NCI-H2227 treated with DMSO at 0.1 percent for 48 hours (cell line): ENCODE measurements around the gene UGGT1.
"Not testable (repeated sequence)": the region's sequence is repeated elsewhere in the genome, so short reads cannot be mapped to it uniquely, and the experiment has no call there.

Experiments
- DNase-seq: peaks from one replicate; lab custom pipeline; 2025; lab: John Stamatoyannopoulos, UW

The UGGT1 gene

GRCh38 chr2:128174067-128174466 lies 83.1 kb downstream of the UGGT1 start:
- DNase-seq = not testable (repeated sequence)

- DNase-seq = no peak
Observed at GRCh38 chr2:128177315-128177714, 86.3 kb downstream of the UGGT1 start.

DNA sequence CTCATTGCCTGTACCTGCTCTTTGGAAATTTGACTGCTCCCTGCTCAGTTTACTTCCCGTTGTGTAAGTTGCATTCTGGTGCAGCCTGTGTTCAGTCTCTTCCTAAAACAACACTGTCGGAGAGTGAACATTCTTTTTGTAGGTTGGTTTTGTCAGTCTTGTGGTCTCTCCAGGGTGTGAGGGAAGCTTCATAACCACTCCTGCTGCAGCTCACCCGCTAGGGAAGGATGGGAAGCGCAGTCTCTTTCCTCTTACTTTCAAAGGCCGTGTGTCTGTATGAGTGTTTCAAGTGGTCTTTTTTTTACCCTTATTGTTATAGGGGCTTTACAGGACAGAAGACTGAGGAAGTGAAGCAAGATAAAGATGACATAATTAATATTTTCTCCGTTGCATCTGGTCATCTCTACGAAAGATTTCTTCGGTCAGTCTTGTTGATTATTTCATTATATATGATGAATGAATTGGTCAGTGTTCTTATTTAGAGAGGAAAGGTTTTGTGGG lies 87.2 kb downstream of the UGGT1 start:
- no peak for DNase-seq

GRCh38 chr2:128178650-128179460 lies 87.9 kb downstream of the UGGT1 start:
- no peak for DNase-seq

DNA sequence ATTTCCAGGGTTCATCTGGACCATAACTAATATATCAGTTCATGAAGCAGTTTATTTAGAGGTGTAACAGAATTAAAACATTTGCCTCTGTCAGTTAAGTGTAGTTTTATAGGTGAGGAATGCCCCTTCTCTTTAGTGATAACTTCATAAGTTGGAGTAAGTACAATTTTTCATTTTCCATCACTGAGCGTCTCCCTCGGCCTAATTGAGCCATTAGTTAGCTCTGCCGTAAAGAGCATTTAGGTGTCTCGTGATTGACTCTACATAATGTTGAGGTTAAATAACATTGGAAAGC lies 88.4 kb downstream of the UGGT1 start:
- DNase-seq = no peak

- DNase-seq = no peak
Observed at GRCh38 chr2:128180031-128180430, 89.0 kb downstream of the UGGT1 start.

GRCh38 chr2:128185576-128185975 lies 94.6 kb downstream of the UGGT1 start:
- DNase-seq = no peak

DNA sequence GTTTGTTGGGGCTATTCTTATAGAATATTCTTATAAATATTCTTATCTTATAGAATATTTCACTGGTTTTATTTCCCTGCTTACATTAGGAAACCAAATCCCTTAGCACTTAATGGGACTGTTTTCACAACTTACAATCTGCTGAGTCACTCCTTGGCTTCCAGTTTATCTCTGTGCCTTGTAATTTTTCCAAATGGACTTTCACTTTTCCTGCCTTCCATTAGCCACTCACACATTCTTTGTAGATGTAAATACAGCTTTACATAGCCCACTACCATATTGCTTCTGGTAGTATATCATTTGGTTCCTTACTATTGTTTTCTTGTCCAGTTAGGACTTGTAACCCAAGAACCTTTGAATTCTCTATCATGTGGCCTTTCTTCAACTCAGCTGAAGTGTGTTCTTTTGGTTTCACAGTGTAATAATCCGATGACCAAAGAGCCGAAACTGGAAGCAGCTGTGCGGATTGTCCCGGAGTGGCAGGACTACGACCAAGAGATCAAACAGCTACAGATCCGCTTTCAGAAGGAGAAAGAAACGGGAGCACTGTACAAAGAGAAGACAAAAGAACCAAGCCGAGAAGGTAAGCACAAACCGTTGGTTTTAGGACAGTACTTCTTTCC lies 96.1 kb downstream of the UGGT1 start:
- DNase-seq = no peak

DNA sequence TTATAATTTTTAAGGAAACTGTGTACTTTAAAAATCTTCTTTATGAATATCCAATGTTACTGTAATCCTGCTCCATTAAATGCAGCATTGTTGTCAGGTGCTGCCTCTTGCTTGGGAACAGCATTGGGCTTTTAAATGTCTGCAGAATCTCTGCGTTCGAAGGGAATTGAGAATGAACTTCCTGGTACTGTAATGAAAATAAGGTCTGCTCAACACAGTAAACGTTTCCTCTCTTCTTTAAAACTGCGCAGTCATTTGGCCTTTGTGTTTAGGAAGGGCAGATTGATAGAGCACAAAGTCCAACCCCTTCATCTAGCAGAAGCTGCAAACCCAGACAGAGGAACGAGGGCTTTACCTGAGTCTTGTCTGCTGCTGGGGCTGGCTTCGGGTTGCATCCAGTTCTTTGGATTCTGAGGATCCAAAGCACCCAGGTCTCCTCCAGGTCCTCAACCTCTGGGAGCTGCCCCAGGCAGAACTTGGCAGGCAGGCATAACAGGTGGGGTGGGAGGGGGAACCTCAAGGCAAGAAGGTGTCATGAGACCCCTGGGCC lies 104.5 kb downstream of the UGGT1 start:
- DNase-seq = no peak

- DNase-seq = no peak
Observed at GRCh38 chr2:128196026-128196425, 105.0 kb downstream of the UGGT1 start.

- DNase-seq = no peak
Observed at GRCh38 chr2:128196471-128196931, 105.5 kb downstream of the UGGT1 start.

GRCh38 chr2:128197059-128197458 lies 106.1 kb downstream of the UGGT1 start:
- no peak for DNase-seq

GRCh38 chr2:128198656-128199055 lies 107.7 kb downstream of the UGGT1 start:
- no peak for DNase-seq

DNA sequence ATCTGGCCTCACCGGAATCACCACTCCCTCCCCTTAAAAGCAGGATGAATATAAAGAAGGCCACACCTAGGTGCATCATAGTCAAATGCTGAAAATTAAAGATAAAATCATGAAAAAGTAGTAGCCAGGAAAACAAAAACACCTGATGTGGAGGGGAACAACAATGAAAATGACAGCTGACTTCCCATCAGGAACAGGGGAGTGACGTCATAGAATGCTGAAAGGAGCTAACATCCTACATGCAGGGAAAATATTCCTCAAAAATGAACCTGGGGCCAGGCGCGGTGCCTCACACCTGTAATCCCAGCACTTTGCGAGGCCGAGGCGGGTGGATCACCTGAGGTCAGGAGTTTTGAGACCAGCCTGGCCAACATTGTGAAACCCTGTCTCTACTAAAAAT lies 108.1 kb downstream of the UGGT1 start:
- no peak for DNase-seq

- no peak for DNase-seq
Observed at GRCh38 chr2:128202791-128203190, 111.8 kb downstream of the UGGT1 start.

GRCh38 chr2:128206245-128206644 lies 115.2 kb downstream of the UGGT1 start:
- DNase-seq = no peak

GRCh38 chr2:128208023-128208422 lies 117.0 kb downstream of the UGGT1 start:
- DNase-seq = no peak

- DNase-seq = not testable (repeated sequence)
Observed at GRCh38 chr2:128208631-128209324, 117.8 kb downstream of the UGGT1 start.

GRCh38 chr2:128214251-128214650 lies 123.3 kb downstream of the UGGT1 start:
- no peak for DNase-seq

DNA sequence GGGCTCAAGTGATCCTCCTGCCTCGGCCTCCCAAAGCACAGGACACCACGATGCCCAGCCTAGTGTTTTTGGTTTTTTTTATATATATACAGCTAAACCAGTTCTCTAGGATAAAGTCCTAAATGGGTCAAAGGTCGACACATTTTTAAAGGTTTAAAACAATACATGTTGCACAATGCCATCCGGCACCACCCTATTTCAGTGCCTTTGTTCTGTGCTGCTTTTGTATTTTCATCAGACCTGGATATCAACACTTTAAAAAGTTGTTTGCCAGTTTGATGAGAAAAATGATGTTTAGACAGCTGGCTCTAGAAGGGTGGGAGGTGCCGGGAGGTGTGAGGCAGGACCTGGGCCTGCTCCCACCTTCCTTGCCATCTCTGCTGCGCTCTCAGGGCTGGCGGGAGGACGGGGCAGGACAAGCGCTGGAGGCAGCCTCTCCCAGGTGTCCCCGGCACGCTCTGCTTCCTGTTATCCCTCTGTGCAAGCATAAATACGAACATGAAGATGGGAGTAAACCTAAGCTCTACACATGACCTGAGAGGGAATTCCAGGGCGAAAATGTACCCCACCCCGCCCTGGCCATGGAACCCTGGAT lies 124.0 kb downstream of the UGGT1 start:
- no peak for DNase-seq

DNA sequence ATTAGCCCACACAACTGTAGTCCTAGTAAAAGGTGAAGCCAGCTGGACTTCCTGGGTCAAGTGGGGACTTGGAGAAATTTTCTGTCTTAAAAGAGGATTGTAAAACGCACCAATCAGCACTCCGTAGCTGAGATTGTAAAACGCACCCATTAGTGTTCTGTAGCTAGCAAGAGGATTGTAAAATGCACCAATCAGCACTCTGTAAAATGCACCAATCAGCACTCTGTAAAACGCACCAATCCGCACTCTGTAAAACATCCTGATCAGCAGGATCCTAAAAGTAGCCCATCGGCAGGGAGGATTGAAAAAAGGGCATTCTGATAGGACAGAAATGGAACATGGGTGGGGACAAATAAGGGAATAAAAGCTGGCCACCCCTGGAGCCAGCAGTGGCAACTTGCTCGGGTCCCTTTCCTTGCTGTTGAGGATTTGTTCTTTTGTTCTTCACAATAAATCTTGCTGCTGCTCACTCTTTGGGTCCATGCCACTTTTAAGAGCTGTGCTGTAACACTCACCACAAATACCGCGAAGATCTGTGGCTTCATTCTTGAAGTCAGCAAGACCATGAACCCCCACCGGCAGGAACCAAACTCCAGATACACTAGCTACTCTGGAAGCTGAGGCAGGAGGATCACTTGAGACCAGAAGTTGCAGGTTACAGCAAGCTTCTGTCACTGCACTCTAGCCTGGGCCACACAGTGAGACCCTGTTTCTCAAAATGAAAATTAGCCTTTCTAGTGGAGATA lies 125.1 kb downstream of the UGGT1 start:
- no peak for DNase-seq

GRCh38 chr2:128217671-128218070 lies 126.7 kb downstream of the UGGT1 start:
- DNase-seq = no peak
